GM18508 (cell line): ENCODE measurements around the gene PSME3IP1.

Experiments
- ATAC-seq: cut with Tn5 transposase; IDR thresholded peaks from one replicate; pipeline ENCODE4 v1.9.1; 2021; ENCODE audit warnings: moderate number of reproducible peaks; ENCODE audit not compliant: insufficient read depth, unreplicated experiment

PSME3IP1 gene, protein sequence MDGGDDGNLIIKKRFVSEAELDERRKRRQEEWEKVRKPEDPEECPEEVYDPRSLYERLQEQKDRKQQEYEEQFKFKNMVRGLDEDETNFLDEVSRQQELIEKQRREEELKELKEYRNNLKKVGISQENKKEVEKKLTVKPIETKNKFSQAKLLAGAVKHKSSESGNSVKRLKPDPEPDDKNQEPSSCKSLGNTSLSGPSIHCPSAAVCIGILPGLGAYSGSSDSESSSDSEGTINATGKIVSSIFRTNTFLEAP

DNA sequence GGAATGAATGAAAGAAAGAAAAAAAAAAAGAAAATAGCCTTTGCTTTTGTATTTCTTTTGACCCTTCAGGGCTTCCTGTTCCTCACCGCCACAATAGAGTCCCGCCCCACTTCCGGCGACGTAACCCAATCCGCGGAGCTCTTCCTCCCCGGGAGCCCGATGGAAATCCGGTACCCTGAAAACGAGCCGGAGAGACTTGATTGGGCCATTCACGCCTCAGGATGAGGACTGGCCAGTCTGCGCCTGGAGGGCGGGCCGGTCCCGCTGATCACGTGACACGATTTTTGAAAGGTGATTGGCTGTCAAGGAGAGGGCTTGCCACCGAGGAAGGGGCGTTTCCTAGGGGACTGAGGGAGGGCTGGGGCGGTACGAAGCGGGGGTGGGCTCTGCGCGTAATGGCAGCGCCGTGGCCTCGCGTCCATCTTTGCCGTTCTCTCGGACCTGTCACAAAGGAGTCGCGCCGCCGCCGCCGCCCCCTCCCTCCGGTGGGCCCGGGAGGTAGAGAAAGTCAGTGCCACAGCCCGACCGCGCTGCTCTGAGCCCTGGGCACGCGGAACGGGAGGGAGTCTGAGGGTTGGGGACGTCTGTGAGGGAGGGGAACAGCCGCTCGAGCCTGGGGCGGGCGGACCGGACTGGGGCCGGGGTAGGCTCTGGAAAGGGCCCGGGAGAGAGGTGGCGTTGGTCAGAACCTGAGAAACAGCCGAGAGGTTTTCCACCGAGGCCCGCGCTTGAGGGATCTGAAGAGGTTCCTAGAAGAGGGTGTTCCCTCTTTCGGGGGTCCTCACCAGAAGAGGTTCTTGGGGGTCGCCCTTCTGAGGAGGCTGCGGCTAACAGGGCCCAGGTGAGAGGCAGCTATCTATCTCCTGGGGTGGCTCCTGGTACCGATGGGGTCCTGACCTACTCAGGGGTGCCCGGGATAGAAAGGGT lies at the start of gene PSME3IP1, which contains the start of gene RSPRY1:
PSME3IP1 (minus strand) TSS at position 95 of the 927 bp plus-strand sequence. CDS start 12,185 bp downstream, outside the sequence.
RSPRY1 (plus strand) TSS at position 385 of the 927 bp plus-strand sequence. CDS start 18,330 bp downstream, outside the sequence.
- ATAC-seq = peak; percentile 83

DNA sequence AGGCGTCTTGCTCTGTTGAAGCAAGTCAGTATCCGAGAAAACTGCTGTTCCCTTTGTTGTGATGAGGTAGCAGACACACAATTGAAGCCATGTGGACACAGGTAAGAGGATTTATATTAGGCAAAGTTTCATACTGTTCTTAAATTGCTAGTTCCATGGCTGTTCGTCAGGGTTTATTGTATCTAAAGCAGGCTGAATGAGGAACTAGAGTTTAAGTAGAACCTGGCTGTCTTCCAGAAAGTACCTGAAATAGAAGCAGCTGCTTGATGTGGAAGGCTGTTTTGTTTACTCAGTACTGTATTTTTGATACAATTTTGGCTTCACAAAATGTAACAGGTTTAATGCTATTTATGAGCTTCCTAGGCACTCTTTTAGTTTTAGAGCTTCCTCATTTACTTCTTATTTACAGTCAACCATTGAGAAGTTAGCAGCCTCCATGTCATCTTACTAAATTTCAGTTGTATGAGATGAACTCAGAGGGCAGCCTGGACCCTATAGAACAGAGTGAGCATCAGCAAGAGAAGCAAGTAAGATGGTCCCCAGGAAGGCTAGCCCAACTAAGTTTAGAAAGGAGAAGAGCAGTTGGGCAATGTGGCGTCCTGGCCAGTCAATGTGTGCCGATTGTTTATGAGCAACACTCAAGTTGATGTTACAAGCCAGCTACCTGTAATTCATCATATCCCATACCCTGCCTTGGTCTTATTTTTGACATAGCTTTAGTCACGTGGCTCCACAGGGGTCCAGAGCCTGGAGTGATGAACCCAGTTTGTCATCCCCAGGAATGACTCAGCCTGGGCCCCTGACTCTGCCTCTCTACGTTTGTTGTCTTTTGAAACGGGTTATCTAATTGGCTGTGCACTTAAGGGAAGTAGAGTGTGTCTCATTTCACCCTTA lies 49.5 kb upstream of the PSME3IP1 start:
- no peak for ATAC-seq

DNA sequence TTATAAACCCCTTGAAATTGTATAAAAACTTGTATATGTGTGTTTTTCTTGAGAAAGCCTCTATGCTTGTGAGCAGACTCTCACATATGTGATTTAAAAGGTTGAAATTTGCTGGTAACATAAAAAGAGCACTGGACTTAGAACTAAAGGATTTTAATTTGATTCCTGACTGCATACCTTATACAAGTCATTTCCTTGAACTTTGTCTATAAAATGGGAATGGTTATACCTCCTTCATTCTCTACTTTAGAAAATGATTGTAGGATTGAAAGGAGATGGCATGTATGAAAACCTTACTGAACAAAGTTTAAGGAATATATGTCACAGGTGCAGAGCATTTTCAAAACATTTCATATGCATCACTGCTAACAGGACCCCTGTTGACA lies 48.9 kb upstream of the PSME3IP1 start:
- no peak for ATAC-seq

DNA sequence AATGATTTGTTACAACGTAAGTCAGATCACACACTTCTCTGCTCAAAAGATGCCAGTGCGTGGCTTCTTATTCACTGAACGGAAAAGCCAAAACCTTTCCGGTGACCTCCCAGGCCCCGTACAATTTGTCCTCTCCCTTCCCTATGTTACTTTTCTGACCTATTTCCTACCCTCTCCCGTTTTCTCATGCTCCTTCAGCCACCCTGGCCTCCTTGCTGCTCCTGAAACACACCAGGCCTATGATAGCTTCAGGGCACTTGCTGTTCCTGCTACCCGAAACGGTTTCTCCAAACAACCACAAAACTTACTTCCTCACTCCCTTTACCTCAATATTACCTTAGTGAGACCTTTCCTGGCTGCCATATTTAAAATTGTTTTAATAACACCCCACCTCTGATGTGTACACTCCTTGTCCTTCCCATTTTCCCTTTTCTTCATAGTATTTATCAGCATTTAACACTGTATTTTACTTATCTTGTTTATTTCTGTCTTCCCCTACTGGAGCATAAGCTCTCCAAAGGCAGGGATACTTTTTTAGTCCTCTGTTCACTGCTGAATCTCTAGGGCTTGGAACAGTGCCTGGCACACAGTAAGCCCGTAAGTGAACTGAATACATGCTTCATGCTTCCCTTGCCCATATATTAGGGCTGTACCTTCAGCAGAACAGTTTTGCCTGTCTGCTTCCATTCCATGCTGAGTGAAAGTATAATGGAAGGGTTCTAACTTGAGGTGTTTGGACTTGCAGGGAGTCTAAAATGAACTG lies 48.3 kb upstream of the PSME3IP1 start:
- no peak for ATAC-seq

DNA sequence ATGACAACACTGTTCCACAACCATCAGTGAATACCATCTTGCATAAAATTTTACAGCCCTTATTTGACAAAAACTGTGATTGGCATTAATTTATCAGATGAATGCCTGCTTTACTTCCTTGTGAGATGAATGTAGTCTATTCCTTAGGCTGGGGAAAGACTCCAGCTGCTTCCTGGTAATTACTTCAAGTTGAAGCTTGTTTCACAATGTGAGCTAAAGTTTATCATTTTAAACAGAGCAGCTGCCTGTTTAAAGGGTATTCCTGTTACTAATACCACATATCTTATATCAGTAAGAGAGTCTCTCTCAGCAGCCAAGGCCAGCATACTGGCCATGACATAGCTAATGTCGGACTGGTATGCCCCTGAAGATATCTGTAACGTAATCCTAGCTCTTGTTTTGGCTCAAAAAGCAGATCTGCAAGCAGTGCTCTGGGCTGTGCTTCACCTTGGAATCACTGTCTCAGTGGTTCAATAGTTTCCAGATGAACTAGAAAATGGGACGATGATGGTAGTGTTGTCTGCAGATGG lies 46.0 kb upstream of the PSME3IP1 start:
- ATAC-seq = no peak

DNA sequence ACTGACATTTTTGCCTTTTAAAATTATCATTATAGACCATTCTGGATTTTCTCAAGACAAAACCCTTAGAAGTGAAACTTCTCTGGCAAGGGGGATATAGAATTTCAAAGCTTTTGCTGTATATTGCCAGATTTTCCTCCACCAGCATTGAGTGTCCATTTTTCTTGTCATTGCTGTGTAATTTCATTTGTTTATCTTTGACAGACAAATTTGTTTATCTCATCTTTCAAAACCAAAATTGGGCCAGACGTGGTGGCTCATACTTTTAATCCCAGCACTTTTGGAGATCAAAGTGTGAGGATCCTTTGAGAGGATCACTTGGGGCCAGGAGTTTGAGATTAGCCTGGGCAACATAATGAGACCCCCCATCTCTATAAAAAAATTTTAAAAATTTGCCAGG lies 43.2 kb upstream of the PSME3IP1 start:
- no peak for ATAC-seq

DNA sequence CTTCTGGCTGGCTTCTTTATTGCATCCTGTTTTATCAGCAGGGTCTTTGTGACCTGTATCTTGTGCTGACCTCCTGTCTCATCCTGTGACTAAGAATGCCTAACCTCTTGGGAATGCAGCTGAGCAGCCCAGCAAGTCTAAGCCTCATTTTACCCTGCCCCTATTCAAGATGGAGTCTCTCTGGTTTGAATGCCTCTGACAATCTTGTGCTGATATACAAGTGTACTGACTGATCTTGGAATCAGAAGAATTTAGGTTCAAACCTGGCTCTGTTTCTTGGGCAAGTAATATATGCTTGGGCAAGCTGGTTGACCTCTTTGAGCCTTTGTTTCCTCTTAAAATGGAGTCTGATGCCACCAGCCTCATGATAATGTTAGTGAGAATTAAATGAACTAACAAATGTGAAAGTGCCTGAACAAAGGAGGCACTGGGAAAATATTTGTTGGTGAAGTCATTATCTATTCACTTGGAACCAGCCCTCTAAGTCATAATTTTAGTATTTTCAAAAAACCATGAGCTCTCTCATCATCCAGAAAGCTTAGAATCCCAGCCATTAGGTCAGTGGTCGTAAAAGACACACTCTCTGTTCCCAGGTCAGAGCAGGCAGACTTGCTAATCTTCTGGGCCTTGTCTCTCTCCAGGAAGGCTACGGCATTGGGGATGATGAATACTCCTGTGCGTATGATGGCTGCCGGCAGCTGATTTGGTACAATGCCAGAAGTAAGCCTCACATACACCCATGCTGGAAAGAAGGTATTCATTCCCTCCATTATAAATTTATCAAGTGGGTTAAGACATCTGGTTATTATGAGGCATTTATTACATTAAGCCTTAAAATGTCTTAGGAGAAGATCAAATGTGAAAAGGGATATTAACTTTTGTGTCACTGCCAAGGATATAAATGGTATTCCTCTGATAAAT lies 41.1 kb upstream of the PSME3IP1 start:
- no peak for ATAC-seq

DNA sequence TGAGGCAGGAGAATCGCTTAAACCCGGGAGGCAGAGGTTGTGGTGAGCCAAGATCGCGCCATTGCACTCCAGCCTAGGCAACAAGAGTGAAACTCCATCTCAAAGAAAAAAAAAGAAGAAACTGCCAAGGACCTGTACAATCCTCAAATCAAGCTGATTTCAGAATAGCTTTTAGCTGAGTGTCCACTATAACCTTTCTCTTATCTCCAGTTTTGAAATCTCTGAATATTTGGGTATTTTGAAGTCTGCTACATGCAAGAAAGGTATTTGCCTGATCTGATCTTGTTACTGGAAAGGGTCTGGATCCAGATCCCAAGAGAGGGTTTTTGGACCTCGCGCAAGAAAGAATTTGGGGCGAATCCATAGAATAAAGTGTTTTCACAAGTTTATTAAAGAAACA lies 40.1 kb upstream of the PSME3IP1 start:
- ATAC-seq = no peak

DNA sequence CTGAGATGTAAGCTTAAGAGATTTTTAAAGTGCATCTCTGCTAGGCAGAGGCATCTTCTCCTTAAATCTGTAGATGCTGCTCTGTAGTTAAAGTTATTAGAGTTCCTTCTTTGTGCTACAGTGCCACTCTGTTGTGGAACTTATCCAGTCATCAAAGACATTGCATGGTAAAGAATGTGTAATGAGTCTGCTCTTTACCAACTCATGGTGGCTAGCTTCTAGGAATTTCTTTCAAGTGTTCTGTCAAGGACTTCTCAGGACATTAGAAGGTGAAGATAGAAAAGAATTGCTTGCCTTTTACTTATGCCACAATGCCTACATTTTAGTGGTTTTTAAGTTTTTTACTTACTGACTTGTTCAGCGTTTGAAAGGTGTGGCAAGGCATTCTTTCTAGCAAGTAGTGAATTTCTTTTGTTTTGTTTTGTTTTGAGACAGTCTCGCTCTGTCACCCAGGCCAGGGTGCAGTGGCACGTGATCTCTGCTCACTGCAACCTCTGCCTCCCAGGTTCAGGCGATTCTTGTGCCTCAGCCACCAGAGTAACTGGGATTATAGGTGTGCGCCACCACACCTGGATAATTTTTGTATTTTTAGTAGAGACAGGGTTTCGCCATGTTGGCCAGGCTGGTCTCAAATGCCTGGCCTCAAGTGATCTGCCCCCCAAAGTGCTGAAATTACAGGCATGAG lies 39.0 kb upstream of the PSME3IP1 start:
- no peak for ATAC-seq

DNA sequence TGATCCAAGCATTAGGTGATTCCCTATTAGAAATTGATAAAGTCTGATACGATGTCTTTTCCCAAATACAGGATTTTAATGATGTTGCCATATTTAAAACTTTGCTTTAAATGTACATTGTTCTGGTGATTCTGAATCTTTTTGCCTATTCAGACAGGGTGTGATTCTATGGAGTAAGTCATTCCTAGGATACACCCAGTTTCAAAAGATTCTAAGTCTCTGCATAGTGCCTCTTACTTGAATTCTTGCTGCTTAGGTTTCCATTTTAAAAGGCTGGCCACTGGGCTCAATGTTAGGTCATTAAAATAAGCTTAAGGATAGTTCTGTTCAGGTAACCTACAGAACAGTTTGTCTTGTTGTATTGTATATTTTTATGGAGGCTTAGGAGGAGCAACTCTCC lies 37.2 kb upstream of the PSME3IP1 start:
- no peak for ATAC-seq

DNA sequence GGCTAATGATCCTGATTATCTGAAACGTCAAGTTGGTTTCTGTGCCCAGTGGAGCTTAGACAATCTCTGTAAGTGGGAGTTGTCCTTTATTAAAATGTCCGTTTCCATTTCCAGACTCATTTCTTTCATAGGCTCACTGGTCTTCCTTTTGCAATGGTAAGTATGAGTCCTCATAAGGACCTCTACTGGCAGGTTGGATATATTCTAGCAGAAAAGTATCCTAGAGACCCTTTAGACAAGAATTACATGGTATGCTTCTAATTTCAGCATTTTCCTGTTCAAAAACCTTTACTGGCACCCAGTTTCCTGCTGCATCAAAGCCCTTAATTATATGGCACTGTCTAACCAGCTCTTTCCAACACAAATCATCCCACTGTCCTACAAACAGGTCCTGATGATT lies 31.1 kb upstream of the PSME3IP1 start:
- ATAC-seq = no peak

DNA sequence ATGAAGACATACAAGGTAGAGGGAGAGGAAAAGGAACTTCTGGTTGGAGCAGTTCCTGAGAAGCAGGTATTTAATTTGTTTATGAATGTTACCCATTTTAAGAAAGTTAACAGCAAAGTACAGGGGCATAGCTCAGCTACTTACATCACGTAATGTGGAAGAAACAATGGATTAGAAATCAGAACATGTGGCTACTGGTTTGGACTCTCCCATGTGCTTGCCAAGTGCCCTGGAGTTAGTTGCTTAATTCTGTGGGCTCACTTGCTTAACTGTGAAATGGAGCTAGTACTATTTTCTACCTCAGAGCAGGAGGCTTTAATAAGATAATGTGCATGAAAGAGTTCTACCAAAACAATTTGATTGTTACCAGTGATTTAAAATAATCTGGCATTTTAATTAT lies 27.6 kb upstream of the PSME3IP1 start:
- ATAC-seq = no peak

DNA sequence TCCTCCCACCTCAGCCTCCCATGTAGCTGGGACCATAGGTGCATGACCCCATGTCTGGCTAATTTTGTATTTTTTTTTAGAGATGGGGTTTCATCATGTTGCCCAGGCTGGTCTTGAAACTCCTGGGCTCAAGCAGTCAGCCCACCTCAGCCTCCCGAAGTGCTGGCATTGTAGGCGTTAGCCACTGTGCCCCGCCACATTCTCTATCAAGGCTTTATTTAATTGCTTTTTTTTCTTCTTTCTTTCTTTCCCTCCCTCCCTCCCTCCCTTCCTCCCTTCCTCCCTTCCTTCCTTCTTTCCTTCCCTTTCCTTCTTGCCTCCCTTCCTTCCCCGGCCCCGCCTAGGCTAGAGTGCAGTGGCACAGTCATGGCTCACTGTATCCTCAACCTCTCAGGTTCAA lies 23.9 kb upstream of the PSME3IP1 start:
- ATAC-seq = no peak

DNA sequence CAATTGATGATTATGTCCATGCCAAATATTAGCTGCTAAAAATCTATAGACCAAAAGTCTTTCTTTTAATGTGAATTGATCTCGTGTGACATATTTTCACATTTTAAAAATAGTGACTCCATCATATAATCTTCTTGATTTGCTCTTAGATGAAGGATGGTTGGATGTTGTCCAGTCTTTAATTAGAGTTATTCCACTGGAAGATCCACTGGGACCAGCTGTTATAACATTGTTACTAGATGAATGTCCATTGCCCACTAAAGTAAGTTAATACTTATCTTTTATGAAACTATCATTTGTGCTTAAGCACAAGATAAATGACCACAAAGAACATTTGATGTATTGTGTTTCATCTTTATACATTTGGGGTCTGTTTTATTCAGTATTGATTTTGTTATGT lies 23.1 kb upstream of the PSME3IP1 start:
- no peak for ATAC-seq

DNA sequence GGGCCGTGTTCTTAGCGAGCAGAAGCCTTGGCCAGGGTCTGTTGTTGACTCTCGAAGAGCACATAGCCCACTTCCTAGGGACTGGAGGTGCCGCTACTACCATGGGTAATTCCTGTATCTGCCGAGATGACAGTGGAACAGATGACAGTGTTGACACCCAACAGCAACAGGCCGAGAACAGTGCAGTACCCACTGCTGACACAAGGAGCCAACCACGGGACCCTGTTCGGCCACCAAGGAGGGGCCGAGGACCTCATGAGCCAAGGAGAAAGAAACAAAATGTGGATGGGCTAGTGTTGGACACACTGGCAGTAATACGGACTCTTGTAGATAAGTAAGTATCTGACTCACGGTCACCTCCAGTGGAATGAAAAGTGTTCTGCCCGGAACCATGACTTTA lies 18.8 kb upstream of the PSME3IP1 start:
- ATAC-seq = no peak

DNA sequence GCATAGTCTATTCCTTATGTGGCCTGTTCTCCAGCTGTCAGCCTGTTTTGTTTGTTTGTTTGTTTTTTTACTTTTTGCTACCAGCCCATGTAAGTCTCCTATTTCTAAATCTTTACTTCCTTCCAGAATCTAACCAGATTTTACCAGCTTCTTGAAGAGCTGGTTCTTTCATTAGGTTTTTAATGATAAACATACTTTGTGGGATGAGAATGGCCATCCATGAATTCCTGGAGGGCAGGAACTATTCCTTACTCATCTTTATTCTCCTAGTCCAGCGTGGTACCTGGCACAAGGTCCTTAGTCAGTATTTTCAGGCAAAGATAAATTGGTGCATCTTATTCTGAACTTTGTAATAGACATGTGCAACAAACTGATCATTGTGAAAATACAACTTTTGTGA lies 17.6 kb upstream of the PSME3IP1 start:
- no peak for ATAC-seq

DNA sequence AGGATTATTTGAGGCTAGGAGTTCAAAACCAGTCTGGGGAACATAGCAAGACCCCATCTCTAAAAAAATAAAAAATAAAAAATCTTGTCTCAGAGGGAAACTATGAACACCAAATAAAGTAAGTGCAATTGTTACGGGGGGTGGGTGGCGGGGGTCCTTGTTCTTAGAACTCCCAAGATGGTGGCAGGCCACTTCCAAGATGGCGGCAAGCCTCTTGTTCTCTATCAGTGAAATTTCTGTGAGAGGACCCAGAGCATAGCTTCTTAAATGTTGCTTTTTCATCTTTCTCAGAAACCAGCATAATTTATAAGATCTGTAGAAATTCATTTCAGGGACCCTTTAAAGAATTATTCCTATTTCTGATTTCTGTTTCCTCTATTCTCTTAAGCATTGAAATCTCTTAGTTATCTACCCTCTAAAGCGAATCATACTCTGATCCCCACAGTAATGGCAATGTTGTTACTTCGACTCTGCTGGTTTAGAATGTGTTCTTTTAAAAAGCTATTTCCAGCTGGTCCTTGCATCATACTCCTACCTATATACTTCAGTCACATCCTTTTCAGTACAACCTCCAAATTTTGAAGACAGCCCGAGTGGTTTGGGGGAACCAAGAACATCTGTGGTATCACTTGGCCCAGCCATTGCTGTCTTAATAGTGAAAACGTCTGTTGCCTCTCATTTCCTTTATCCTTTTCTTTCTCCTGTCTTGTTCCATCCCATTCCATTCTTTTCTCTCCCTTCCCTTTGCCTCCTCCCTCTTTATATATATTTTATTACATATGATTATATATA lies 16.5 kb upstream of the PSME3IP1 start:
- ATAC-seq = no peak
